Stimulated activated CD4-positive, alpha-beta T cell treated with anti-CD3 and anti-CD28 coated beads, Interleukin-1b, Interleukin-23, amount 100 ng/mL, for 24 hours (primary cell): Measurements from ENCODE around the gene CDK6.
"Not testable (repeated sequence)": the region's sequence is repeated elsewhere in the genome, so short reads cannot be mapped to it uniquely, and the experiment has no call there.

Experiments used
- DNase-seq, 4 experiments: peaks; one replicate each; pipeline ENCODE4 v3.0.0-alpha.2; 2020; ENCODE audit warnings: low read depth in 4 of 4, low spot score in 1 of 4

CDK6 gene

DNA sequence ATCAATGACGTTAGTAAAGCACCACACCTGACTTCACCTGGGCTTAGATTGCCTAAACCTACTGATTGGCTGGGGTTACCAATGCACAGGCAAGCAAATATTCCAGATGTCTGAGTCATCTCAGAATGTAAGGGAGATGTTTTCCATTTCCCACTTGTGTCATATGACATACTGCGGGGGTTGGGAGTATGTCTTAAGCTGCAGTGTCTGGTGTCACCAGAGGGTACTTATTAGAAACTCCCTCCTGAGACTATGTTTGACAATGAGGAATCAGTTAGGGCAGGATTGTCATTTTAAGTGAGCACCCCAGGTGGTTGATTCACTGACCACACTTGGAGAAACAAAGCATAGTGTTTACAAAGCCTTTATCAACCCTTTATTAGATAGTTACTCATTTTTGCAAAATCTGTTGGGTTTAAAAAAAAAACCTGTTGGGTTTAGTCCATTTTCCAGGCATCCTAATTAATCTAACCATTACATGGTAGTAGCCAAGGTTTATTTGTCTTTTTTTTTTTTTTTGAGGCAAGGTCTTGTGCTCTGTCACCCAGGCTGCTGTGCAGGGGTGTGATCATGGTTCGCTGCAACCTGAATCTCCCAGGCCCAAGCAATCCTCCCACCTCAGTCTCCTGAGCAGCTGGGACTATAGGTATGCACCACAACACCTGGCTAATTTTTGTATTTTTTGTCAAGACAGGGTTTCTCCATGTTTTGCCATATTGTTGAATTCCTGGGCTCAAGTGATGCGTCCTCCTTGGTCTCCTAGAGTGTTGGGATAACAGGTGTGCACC lies 72.5 kb downstream of the CDK6 start:
- DNase-seq, result no peak

GRCh38 chr7:92762851-92763250 lies 73.5 kb downstream of the CDK6 start:
- DNase-seq, result no peak

DNA sequence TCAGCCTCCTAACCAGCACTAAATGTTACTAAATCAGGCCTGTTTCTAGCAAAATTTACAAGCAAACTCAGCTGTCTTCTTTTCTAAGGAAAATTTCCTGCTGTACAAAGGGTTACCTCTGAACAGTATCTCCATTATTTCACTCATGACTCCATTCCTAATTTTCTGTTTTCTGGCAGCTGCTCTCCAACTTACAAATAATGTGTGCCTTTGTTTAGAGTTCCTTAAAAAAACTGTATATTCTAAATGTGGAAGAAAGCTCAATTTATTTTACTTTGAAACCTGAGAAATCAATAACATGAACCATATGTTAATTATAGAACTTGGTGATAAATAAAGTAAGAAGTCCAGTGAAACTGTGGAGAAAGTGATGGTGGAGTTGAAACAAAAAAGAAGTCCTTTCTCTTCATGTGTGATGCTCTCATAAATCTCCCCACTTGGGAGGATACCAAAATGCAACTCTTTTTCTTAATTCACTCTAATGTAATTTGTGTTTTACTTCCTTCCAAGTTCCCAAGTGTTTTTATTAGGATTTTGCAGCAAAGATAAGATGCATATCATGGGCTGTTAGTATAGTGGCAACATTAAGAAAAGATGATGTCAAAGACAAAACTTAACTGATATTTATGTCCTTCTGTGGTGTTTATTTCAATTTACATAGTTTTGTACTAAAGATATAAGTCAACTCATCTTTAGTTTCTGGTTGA lies 74.8 kb downstream of the CDK6 start:
- no peak for DNase-seq

GRCh38 chr7:92758796-92759431 lies 77.5 kb downstream of the CDK6 start:
- DNase-seq, result no peak

DNA sequence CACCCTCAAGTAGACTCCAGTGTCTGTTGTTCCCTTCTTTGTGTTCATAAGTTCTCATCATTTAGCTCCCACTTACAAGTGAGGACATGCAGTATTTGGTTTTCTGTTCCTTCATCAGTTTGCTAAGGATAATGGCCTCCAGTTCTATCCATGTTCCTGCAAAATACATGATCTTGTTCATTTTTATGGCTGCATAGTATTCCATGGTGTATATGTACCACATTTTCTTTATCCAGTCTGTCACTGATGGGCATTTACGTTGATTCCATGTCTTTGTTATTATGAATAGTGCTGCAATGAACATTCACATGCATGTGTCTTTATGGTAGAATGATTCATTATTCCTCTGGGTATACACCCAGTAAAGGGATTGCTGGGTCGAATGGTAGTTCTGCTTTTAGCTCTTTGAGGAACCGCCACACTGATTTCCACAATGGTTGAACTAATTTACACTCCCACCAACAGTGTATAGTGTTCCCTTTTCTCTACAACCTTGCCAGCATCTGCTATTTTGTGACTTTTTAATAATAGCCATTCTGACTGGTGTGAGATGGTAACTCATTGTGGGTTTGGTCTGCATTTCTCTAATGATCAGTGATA lies 79.0 kb downstream of the CDK6 start:
- DNase-seq, result not testable (repeated sequence)

- no peak for DNase-seq
These were observed 80.7 kb downstream of the CDK6 start for GRCh38 chr7:92755680-92756079.

GRCh38 chr7:92754919-92755581 lies 81.3 kb downstream of the CDK6 start:
- DNase-seq, result no peak

GRCh38 chr7:92753614-92754013 lies 82.8 kb downstream of the CDK6 start:
- no peak for DNase-seq

DNA sequence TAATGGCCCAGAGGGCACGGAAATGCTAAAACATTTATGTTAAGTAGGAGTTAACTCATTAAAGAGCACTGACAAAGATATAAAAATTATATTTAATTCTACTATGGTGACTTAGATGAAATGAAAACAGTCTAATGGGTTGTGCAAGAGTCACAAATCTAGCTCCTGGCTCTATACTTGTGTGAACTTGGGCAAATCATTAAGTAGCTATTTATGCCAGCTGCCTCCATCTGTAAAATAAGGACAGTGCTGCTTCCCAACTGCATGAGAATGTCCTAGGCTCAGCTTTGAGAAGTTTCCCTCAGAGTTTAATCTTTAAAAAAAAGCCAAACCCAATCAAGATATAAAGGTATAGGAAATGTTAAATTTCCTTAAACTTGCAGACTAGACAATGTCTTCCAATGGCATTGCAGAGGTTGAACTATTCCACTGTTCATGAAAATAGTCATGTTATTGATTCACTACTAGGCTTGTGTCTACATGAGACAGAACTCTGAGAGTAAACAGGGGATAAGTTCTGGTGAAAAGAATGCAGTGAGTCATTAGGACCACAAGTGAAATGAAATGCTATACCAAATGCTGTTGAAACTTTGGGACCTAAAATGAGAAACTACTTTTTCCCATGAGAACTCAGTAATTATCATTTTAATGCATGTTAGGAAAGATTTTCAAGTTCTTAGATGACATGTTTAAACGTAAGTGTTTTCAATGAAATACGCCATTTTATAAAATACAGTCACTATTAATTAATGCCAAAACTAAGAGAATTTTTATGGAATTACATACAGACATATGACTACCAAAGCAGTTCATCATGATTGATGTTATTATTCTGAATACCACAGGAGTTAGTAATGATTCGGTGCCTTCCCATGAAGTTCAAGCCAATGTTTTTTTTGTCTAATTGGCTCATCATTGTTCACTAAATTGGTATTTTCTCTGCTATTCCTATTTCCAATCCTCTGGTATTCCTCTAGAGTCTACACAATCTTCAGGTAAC lies 84.2 kb downstream of the CDK6 start:
- DNase-seq, result no peak

GRCh38 chr7:92750946-92751345 lies 85.4 kb downstream of the CDK6 start:
- DNase-seq, result no peak

DNA sequence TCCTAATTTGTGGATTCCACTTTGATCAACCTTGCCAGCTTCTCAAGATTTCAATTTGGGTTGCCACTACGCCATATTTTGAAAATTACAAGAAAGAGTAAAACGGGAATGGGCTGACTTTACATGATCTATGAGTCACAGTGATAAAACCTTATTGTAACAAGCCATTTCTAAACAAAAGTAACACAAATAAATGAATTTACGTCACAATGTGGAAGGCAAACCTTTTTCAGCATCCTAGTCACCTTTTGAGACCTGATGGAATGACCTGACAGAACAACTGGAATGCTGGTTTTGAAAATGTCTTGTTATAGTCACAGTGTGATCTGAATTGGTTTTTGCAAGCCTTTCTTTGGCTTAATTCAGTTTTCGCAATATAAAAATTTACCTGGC lies 85.9 kb downstream of the CDK6 start:
- DNase-seq, result no peak

GRCh38 chr7:92749832-92750446 lies 86.4 kb downstream of the CDK6 start:
- no peak for DNase-seq

DNA sequence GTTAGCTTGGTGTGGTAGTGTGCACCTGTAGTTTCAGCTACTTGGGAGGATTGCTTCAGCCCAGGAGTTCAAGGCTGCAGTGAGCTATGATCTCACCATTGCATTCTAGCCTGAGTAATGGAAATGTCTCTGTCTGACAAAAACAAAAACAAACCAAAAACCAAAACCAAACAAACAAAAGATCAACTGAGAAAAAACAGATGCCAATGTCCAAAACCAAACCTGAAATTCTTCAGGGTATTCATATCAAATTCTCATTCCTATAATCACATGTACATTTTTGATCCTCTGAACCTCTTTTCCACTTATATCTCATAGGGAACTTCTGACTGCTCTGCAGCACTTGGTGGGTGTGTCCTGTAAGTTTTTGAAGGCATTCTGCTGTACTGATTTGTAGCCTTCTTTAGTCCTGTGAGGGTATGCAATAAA lies 87.0 kb downstream of the CDK6 start:
- no peak for DNase-seq

- DNase-seq, result no peak
These were observed 87.9 kb downstream of the CDK6 start for GRCh38 chr7:92748495-92748894.

DNA sequence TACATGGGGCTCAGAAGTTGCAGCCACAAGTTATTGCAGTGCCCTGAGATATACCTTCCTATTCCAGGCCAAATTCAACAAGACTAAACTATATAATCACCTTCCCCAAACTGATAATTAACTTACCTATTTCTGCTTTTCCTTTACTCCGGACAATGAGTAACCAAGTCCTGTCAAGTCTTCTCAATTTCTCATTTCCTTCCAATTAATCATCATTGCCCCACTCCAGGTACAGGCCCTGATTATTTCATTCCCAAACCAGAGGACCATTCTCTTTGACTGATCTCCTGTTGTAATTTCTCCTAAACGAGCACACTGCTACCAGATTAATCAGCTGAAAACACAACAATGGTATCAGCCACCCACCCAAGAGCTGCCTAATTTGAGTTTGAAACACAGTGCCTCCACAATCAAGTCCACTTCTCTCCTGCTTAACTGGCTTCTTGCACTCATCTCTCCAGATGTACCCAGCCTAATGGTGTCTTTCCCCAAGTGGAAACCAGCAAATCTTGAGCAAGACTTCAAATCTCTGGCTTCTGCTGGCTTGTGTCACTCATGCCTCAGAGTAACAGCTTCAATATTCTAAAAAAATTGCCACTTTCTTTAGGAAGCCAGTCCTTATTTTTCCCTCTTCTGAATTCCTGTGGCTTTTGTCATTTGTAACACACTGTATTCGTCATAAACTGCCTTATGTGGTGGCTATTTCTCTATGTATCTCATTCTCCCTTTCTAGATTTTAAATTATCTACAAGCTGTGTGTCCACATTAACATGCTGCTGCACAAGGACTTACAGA lies 89.1 kb downstream of the CDK6 start:
- no peak for DNase-seq

- DNase-seq, result no peak
These were observed 91.1 kb downstream of the CDK6 start for GRCh38 chr7:92745241-92745640.

GRCh38 chr7:92744180-92744579 lies 92.2 kb downstream of the CDK6 start:
- DNase-seq, result not testable (repeated sequence)

- DNase-seq, result no peak
These were observed 94.2 kb downstream of the CDK6 start for GRCh38 chr7:92742186-92742585.

DNA sequence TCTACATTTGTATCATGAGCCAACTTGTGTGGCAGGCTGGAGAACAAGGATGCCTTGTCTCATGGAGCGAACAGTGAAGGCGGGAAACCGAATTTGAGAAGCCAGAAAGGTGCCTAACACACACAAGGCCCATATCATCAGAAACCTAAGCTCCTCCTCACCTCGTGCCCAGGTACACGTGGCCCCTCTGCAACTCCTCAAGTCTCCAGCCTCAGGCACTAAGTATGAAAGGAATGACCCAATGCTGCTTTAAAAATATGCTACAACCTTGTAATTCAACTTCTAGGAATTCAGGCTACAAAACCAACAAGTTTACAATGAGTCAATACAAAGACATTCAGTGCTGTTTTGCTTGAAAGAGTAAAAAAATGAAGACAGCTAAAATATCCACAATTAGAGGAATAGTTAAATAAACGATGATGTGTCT lies 95.7 kb downstream of the CDK6 start:
- no peak for DNase-seq
